OCI-LY1 (cell line): ENCODE results near the gene RASAL3.

Experiments used
- EZH2 ChIP-seq: fragments of 200-600 bp; sonication (generic), shearing (Covaris generic); IDR thresholded peaks from 2 replicates; pipeline ENCODE4 v1.8.0; 2017; ENCODE audit warnings: borderline replicate concordance, mixed run types, mild to moderate bottlenecking, antibody characterized with exemption, low read length, moderate library complexity, mixed read lengths
- TF ChIP-seq, protein P1 (sequence below): fragments of 200-600 bp; sonication (generic), shearing (Covaris generic); IDR thresholded peaks from 2 replicates; pipeline ENCODE4 v1.5.1; 2017; ENCODE audit warnings: mild to moderate bottlenecking, antibody characterized with exemption, low read length, moderate library complexity, mixed read lengths

DNA sequence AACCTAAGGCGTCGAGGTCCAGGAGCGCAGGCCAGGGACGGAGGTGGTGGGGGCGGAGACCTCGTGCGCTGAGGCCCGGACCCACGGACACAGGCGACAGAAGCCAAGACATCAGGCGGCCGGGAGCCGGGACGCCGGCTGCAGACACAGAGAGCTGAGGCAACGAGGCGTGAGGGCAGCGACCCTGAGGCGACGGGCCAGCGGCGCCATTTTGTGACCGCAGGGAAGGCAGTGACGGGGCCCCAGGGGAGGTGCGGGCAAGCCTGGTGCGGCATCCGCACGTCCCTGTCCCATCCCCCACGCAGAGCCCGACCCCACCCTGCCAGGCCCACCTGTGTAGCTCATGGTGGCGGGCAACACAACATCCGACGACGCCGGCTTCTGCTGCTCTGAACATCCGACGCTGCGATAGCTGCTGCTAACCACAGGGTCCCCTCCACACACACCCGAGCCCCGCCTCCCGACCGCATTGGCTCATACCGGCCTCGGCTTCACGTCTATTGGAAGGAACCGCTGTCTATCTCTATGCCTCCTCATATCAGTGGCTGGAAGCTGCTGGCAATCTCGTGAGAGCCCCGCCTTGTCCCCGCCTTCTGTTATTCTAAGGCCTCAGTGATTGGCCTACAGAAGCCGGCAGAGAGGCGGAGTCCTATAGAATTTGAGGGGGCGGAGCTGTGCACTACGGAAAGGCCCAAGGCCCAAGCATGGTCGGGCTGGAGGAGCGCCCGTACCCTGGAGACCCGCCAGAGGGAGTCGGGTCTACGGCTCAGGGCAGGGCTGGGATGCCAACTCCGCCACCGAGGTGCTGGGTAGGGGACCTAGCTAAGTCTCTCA, 45.5 kb downstream of the RASAL3 start, which contains the start of gene AKAP8L:
- TF ChIP-seq, protein P1, sequence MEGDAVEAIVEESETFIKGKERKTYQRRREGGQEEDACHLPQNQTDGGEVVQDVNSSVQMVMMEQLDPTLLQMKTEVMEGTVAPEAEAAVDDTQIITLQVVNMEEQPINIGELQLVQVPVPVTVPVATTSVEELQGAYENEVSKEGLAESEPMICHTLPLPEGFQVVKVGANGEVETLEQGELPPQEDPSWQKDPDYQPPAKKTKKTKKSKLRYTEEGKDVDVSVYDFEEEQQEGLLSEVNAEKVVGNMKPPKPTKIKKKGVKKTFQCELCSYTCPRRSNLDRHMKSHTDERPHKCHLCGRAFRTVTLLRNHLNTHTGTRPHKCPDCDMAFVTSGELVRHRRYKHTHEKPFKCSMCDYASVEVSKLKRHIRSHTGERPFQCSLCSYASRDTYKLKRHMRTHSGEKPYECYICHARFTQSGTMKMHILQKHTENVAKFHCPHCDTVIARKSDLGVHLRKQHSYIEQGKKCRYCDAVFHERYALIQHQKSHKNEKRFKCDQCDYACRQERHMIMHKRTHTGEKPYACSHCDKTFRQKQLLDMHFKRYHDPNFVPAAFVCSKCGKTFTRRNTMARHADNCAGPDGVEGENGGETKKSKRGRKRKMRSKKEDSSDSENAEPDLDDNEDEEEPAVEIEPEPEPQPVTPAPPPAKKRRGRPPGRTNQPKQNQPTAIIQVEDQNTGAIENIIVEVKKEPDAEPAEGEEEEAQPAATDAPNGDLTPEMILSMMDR, result peak; percentile 84
- TF ChIP-seq EZH2, result no peak
